Measurements from ENCODE around the gene NCR3LG1. TPM values are rescaled to one million over a fixed set of nuclear protein-coding genes. Genes with fewer than 3 reads are reported as not detected.

The NCR3LG1 gene
- total RNA-seq, 1 donor: 11.7 TPM

DNA sequence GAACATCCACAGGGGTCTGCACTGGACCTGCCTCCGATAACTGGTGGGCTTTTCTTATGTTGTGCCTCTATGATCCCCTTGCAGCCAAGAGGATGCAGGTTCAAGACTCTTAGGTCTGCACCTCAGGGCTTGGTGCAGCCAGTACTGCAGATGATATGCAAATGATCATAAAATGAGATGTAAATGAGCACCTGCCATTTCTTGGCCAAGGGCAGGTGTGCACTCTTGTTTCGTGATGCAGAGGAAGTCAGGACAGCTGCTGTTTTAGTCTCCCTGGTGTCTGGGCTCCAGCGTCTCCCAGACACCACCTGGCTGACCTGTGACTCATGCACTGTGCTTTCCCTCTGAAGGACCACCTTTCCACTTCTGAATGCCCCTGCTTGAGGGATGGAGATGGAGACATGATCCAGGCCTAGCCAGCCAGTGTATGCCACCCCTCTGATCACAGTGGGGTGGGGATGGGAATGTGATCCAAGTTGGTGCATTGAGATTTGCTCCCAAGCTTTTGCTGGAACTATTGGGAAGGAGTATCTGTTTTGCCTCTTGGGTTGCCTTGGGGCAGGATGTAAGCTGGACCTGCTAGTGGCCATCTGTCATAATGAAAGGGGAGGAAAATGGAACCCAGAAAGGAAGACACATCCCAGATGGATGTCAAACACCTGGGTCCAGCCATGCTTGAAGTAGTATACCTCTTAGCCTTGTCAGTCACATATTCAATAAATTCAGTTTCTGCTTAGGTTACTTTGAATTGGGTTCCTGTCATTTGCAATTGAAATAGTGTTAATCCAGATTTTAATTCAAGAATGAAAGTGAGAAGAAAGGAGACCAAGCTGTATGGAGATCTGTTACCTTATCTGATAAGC is 40.1 kb downstream of the NCR3LG1 start:
- H3K4me3 ChIP-seq (ENCODE audit: low read depth, low read length): no peak overlapping the region
- DNase-seq (ENCODE audit: low read depth): no peak
- TF ChIP-seq, protein P1, sequence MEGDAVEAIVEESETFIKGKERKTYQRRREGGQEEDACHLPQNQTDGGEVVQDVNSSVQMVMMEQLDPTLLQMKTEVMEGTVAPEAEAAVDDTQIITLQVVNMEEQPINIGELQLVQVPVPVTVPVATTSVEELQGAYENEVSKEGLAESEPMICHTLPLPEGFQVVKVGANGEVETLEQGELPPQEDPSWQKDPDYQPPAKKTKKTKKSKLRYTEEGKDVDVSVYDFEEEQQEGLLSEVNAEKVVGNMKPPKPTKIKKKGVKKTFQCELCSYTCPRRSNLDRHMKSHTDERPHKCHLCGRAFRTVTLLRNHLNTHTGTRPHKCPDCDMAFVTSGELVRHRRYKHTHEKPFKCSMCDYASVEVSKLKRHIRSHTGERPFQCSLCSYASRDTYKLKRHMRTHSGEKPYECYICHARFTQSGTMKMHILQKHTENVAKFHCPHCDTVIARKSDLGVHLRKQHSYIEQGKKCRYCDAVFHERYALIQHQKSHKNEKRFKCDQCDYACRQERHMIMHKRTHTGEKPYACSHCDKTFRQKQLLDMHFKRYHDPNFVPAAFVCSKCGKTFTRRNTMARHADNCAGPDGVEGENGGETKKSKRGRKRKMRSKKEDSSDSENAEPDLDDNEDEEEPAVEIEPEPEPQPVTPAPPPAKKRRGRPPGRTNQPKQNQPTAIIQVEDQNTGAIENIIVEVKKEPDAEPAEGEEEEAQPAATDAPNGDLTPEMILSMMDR (IDR thresholded peaks at IDR 0.05; ENCODE audit: insufficient read depth, low read length): no peak

DNA sequence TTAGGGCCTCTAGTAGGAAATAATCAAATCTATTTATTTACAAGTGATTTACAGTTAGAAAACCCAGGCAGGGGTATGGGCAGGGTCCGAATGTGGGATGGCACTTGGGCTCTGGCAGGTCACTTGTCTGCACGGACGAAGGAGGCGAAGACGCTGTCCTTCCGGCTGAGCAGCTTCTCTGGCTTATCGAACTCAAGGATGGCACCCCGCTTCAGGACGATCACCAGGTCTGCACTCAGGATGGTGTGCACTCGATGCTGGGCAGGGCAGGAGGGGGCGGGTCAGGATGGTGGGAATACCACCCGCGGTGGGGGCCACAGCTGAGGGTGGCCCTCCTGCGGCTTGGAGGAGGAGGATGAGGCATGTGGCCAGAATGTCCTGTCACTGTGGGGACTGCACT is 41.3 kb downstream of the NCR3LG1 start:
- no peak for DNase-seq (ENCODE audit: low read depth)
- TF ChIP-seq, protein P1 (IDR thresholded peaks at IDR 0.05; ENCODE audit: insufficient read depth, low read length): no peak
- H3K4me3 ChIP-seq (ENCODE audit: low read depth, low read length): no peak overlapping the region

DNA sequence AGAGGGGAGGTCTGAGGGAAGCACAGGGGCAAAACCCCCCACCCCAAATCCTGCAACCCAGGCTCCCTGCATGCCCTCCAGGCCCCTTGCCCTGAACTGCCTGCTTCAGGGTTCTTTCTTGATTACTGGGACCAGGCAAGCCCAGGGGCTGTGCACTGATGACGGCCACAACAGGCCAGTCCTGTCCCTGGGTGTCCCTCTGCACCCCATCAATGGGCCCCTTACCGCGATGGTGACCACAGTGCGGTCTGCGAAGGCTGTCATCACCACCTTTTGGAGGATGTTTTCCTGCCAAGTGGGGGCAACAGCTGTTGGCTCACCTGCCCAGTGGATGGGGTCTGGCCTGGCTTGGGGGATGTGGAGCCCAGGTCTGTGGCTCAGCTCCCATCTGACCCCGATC is 41.9 kb downstream of the NCR3LG1 start:
- no peak for DNase-seq (ENCODE audit: low read depth)
- TF ChIP-seq, protein P1 (IDR thresholded peaks at IDR 0.05; ENCODE audit: insufficient read depth, low read length): no peak

DNA sequence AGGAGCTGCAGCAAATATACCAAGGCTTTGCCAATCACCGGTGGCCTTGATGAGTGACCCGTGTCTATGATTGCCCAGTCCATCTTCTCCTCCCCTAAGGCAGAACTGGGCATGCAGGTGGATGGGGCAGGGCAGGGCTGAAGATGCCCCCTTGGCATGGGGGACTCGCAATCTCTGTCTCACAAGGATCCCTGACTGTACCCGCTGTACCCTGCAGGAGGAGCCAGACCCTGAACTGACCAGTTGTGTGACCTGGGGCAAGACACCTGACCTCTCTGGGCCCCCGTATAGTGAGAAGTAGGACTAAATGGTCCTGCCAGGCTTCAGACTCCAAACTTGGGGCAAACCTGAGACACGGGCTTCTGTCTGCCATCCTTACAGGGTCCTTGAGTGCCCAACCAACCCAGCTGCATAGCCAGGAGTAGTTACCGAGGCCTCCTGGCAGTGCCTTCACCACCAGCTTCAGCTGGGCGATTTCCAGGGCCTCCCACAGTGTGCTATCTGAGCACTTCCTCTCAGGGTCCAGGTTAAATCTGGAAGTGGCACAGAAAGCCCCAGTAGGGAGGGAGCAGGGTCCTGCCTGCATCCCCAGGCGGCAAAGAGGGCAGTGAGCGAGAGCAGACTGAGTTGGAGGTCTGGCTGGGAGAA is 43.3 kb downstream of the NCR3LG1 start:
- H3K4me3 ChIP-seq (ENCODE audit: low read depth, low read length): no peak overlapping the region
- TF ChIP-seq, protein P1 (IDR thresholded peaks at IDR 0.05; ENCODE audit: insufficient read depth, low read length): no peak
- no peak for DNase-seq (ENCODE audit: low read depth)

More for the DNA sequence above, 41.9 kb downstream of the NCR3LG1 start:
- H3K4me3 ChIP-seq (ENCODE audit: low read depth, low read length): no peak overlapping the region

DNA sequence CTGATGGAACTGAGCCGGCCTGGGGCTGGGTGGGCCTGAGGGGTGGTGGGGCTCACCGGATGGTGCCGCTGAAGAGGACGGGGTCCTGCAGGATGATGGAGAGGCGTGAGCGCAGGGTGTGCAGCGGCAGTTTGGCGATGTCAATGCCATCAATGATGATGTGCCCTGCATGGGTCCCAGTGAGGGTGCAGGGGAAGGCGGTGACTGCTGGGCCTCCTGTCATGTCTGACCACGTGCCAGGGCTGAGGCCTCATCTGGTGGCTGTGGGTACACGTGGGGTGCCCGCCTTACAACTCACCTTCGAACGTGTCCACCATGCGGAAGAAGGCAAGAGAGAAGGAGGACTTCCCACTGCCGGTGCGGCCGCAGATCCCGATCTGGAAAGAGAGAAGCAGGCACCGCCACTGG is 44.0 kb downstream of the NCR3LG1 start:
- H3K4me3 ChIP-seq (ENCODE audit: low read depth, low read length): no peak overlapping the region
- no peak for DNase-seq (ENCODE audit: low read depth)
- TF ChIP-seq, protein P1 (IDR thresholded peaks at IDR 0.05; ENCODE audit: insufficient read depth, low read length): no peak

DNA sequence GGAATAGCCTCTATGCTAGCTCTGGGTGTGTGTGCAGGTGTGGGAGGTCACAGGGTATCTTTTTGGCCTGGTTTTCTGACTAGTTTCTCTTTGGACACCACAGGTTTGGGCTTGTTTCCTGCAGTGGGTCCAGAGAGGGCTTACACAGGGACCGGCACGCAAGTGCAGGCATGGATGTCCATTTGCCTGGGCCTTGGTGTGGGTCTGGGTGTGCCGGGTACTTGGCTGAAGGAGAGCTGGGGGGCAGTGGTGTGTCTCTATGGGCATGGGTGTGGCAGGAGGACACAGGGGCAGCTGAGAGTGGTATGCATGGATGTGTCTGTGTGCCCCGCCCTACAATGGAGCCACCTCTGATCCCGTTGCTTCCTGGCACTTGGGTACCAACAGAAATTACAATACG is 44.4 kb downstream of the NCR3LG1 start:
- no peak overlapping the region for H3K4me3 ChIP-seq (ENCODE audit: low read depth, low read length)
- DNase-seq (ENCODE audit: low read depth): no peak

More for the DNA sequence above, 44.4 kb downstream of the NCR3LG1 start:
- TF ChIP-seq, protein P1 (IDR thresholded peaks at IDR 0.05; ENCODE audit: insufficient read depth, low read length): no peak
